ENCODE results near the gene RASAL3. TPM values are rescaled to one million over a fixed set of nuclear protein-coding genes. Genes with fewer than 3 reads are reported as not detected.

Gene RASAL3
- total RNA-seq, 4 donors from 2014 or later: 2.2 to 5.7 (median 2.9) TPM

- DNase-seq: no peak
- peak overlapping the region in 1 of 4 donors; percentile 7 for H3K4me3 ChIP-seq
- no peaks in the 10 kb centered on the region for H3K27me3 ChIP-seq
- peaks cover 0 to 80% (median 27%) of the 10 kb centered on the region in 3 donors for H3K4me1 ChIP-seq
- 86% methylated on average over 7 of the region's 7 CpGs for WGBS, 2 donors
- H3K27ac ChIP-seq: peak overlapping the region; percentile 1 to 80 (median 78)
- TF ChIP-seq, protein P1, sequence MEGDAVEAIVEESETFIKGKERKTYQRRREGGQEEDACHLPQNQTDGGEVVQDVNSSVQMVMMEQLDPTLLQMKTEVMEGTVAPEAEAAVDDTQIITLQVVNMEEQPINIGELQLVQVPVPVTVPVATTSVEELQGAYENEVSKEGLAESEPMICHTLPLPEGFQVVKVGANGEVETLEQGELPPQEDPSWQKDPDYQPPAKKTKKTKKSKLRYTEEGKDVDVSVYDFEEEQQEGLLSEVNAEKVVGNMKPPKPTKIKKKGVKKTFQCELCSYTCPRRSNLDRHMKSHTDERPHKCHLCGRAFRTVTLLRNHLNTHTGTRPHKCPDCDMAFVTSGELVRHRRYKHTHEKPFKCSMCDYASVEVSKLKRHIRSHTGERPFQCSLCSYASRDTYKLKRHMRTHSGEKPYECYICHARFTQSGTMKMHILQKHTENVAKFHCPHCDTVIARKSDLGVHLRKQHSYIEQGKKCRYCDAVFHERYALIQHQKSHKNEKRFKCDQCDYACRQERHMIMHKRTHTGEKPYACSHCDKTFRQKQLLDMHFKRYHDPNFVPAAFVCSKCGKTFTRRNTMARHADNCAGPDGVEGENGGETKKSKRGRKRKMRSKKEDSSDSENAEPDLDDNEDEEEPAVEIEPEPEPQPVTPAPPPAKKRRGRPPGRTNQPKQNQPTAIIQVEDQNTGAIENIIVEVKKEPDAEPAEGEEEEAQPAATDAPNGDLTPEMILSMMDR (IDR thresholded peaks at IDR 0.05): no peak
- TF ChIP-seq POLR2A (IDR thresholded peaks at IDR 0.05): peak in 1 of 4 donors; percentile 15
- peaks cover 27 to 99% (median 30%) of the 10 kb centered on the region in 3 donors for H3K36me3 ChIP-seq
- intact Hi-C loops (cut with DNase I): no loop called here
- no peaks in the 10 kb centered on the region for H3K9me3 ChIP-seq
Observed at GRCh38 chr19:15404097-15404779, 60.1 kb downstream of the RASAL3 start.

- peak overlapping the region in 3 of 4 donors; percentile 69 to 80 (median 79) for H3K27ac ChIP-seq
- H3K27me3 ChIP-seq: no peaks in the 10 kb centered on the region
- 80 to 94% methylated on average over 7 to 8 of the region's 10 CpGs for WGBS, 2 donors
- peaks cover 0 to 75% (median 27%) of the 10 kb centered on the region in 3 donors for H3K4me1 ChIP-seq
- TF ChIP-seq, protein P1 (IDR thresholded peaks at IDR 0.05): no peak
- TF ChIP-seq POLR2A (IDR thresholded peaks at IDR 0.05): no peak
- DNase-seq: no peak
- H3K9me3 ChIP-seq: no peaks in the 10 kb centered on the region
- H3K36me3 ChIP-seq: peaks cover 37 to 99% (median 41%) of the 10 kb centered on the region in 3 donors
- intact Hi-C loops (cut with DNase I): no loop called here
- H3K4me3 ChIP-seq: peak overlapping the region in 1 of 4 donors; percentile 2
Observed at GRCh38 chr19:15403151-15403531, 61.2 kb downstream of the RASAL3 start.

GRCh38 chr19:15402411-15403150 is 61.8 kb downstream of the RASAL3 start:
- Histone ChIP-seq H3K9me3 (no peaks in the 10 kb centered on the region), H3K36me3 (peaks cover 43 to 99% (median 47%) of the 10 kb centered on the region in 3 donors), H3K27me3 (no peaks in the 10 kb centered on the region), H3K4me3 (peak overlapping the region in 1 of 4 donors; percentile 4), H3K4me1 (peaks cover 0 to 69% (median 22%) of the 10 kb centered on the region in 3 donors), H3K27ac (peak overlapping the region in 3 of 4 donors; percentile 69 to 80 (median 79))
- no peak for TF ChIP-seq POLR2A (IDR thresholded peaks at IDR 0.05)
- TF ChIP-seq, protein P1 (IDR thresholded peaks at IDR 0.05): no peak
- intact Hi-C loops (cut with DNase I): no loop called here
- DNase-seq: no peak
- WGBS, 2 donors: 88 to 100% methylated on average over 2 to 14 of the region's 15 CpGs

Small RNAs within 50 kb of the gene (small RNA-seq; reads per million reads assigned to genes)
- 0 reads per million in 4 donors for gene MIR1470

Other genes with a start within 250 kb of the RASAL3 start
- gene EPHX3, start 232.1 kb downstream of the RASAL3 start, total RNA-seq: 10 to 100 TPM; 18.7 to 93.0 (median 48.9) TPM
- gene BRD4, start 132.0 kb downstream of the RASAL3 start, total RNA-seq: 10 to 100 TPM in 3 of 4 donors, 1 to 10 TPM in 1; 7.7 to 38.2 (median 31.3) TPM
- 10 to 100 TPM; 17.4 to 32.4 (median 21.7) TPM for gene AKAP8, start 84.8 kb downstream of the RASAL3 start, total RNA-seq
- gene AKAP8L, start 45.6 kb downstream of the RASAL3 start, total RNA-seq: 10 to 100 TPM; 33.9 to 90.2 (median 63.4) TPM
- 10 to 100 TPM; 17.2 to 36.5 (median 30.0) TPM for gene WIZ, start 14.6 kb downstream of the RASAL3 start, total RNA-seq
- not detected for gene PGLYRP2, start 15.0 kb upstream of the RASAL3 start, total RNA-seq
- gene CYP4F22, start 44.0 kb upstream of the RASAL3 start, total RNA-seq: 10 to 100 TPM in 2 of 4 donors, 1 to 10 TPM in 2; 3.2 to 19.4 (median 11.1) TPM
- not detected for gene CYP4F8, start 150.7 kb upstream of the RASAL3 start, total RNA-seq
- 10 to 100 TPM; 31.2 to 86.2 (median 43.5) TPM for gene CYP4F3, start 176.4 kb upstream of the RASAL3 start, total RNA-seq
- 10 to 100 TPM; 34.5 to 79.3 (median 61.0) TPM for gene CYP4F12, start 208.5 kb upstream of the RASAL3 start, total RNA-seq

All from esophagus squamous epithelium (tissue), 5 donors.